22Rv1 (cell line): ENCODE data around the gene TEX12.

ENCODE experiments used
- ZFX ChIP-seq: fragments of 450-650 bp; IDR thresholded peaks from 2 replicates; pipeline ENCODE4 v1.6.1; 2017; ENCODE audit warnings: antibody characterized with exemption, borderline replicate concordance
- TF ChIP-seq, protein P1 (sequence below): fragments of 450-650 bp; IDR thresholded peaks from 2 replicates; pipeline ENCODE4 v1.5.1; 2017; ENCODE audit warnings: mild to moderate bottlenecking

DNA sequence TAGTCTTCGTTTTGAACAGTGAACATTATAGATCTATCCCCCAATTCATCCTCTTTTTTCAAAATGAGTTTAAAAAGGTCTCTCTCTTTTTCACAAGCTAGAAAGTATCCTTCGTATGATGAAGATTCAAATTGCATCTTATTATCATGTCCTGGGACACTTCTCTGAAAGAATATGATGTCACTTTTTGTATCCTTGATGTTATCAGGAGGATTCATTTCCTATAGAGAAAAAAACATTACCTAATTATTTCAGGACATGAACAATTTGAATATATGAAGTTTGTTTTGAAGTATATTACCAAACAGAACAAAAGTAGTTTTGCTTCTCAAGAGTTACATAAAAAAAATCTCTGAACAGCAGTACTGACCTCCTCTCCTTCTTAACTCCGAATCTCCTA, 23.6 kb upstream of the TEX12 start:
- TF ChIP-seq, protein P1, sequence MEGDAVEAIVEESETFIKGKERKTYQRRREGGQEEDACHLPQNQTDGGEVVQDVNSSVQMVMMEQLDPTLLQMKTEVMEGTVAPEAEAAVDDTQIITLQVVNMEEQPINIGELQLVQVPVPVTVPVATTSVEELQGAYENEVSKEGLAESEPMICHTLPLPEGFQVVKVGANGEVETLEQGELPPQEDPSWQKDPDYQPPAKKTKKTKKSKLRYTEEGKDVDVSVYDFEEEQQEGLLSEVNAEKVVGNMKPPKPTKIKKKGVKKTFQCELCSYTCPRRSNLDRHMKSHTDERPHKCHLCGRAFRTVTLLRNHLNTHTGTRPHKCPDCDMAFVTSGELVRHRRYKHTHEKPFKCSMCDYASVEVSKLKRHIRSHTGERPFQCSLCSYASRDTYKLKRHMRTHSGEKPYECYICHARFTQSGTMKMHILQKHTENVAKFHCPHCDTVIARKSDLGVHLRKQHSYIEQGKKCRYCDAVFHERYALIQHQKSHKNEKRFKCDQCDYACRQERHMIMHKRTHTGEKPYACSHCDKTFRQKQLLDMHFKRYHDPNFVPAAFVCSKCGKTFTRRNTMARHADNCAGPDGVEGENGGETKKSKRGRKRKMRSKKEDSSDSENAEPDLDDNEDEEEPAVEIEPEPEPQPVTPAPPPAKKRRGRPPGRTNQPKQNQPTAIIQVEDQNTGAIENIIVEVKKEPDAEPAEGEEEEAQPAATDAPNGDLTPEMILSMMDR, result no peak
- TF ChIP-seq ZFX, result no peak
